CD4-positive, alpha-beta T cell treated with Interleukin-6 for 4 hours (primary cell): ENCODE measurements around the gene GIPC3.

Experiments
- DNase-seq: peaks from one replicate; pipeline ENCODE4 v3.0.0-alpha.2; 2020; ENCODE audit warnings: mixed read lengths

The GIPC3 gene

GRCh38 chr19:3641515-3642269, 56.4 kb downstream of the GIPC3 start:
- no peak for DNase-seq

GRCh38 chr19:3642296-3642695, 57.0 kb downstream of the GIPC3 start:
- DNase-seq, result no peak
